ENCODE results near the gene SAMD14. TPM values are rescaled to one million over a fixed set of nuclear protein-coding genes. Genes with fewer than 3 reads are reported as not detected.

The SAMD14 gene
- total RNA-seq, 2 donors from 2014 or later: 2.6 to 5.0 TPM

GRCh38 chr17:50139185-50139783 lies 9.3 kb upstream of the SAMD14 start:
- ATAC-seq (no peak), DNase-seq (ENCODE audit: low spot score) (no peak)
- peaks cover 65 to 69% of the 10 kb centered on the region in 2 donors for H3K4me1 Mint-ChIP-seq (ENCODE audit: low read depth in 2 of 2)
- H3K36me3 Mint-ChIP-seq: peaks cover 23% of the 10 kb centered on the region
- no peak overlapping the region for H3K4me3 Mint-ChIP-seq
- no peaks in the 10 kb centered on the region for H3K27me3 Mint-ChIP-seq
- peak overlapping the region; percentile 69 to 82 for H3K27ac Mint-ChIP-seq
- H3K9me3 Mint-ChIP-seq: no peaks in the 10 kb centered on the region

GRCh38 chr17:50137042-50137441 lies 7.1 kb upstream of the SAMD14 start:
- Mint-ChIP-seq H3K27me3 (no peaks in the 10 kb centered on the region), H3K36me3 (peaks cover 13% of the 10 kb centered on the region), H3K4me3 (no peak overlapping the region), H3K9me3 (no peaks in the 10 kb centered on the region), H3K4me1 (ENCODE audit: low read depth in 2 of 2) (peaks cover 48 to 54% of the 10 kb centered on the region in 2 donors), H3K27ac (peak overlapping the region in 1 of 2 donors; percentile 59)
- ATAC-seq (no peak), DNase-seq (ENCODE audit: low spot score) (no peak)

GRCh38 chr17:50136096-50136687 lies 6.2 kb upstream of the SAMD14 start:
- Mint-ChIP-seq H3K36me3 (peaks cover 13% of the 10 kb centered on the region), H3K27me3 (no peaks in the 10 kb centered on the region), H3K9me3 (no peaks in the 10 kb centered on the region), H3K4me1 (ENCODE audit: low read depth in 2 of 2) (peaks cover 42 to 54% of the 10 kb centered on the region in 2 donors), H3K27ac (no peak overlapping the region), H3K4me3 (no peak overlapping the region)
- DNase-seq (ENCODE audit: low spot score) (no peak), ATAC-seq (no peak)

GRCh38 chr17:50135316-50136095 lies 5.5 kb upstream of the SAMD14 start:
- H3K9me3 Mint-ChIP-seq: no peaks in the 10 kb centered on the region
- H3K36me3 Mint-ChIP-seq: peaks cover 13% of the 10 kb centered on the region
- no peaks in the 10 kb centered on the region for H3K27me3 Mint-ChIP-seq
- no peak overlapping the region for H3K27ac Mint-ChIP-seq
- ATAC-seq (no peak), DNase-seq (ENCODE audit: low spot score) (no peak)
- H3K4me3 Mint-ChIP-seq: no peak overlapping the region
- H3K4me1 Mint-ChIP-seq (ENCODE audit: low read depth in 2 of 2): peaks cover 41 to 54% of the 10 kb centered on the region in 2 donors

- Mint-ChIP-seq H3K4me3 (no peak overlapping the region), H3K27ac (no peak overlapping the region), H3K27me3 (no peaks in the 10 kb centered on the region), H3K9me3 (no peaks in the 10 kb centered on the region), H3K36me3 (peaks cover 8% of the 10 kb centered on the region), H3K4me1 (ENCODE audit: low read depth in 2 of 2) (peaks cover 30 to 45% of the 10 kb centered on the region in 2 donors)
- DNase-seq (ENCODE audit: low spot score) (no peak), ATAC-seq (no peak)
Measured at GRCh38 chr17:50134206-50135110, 4.5 kb upstream of the SAMD14 start.

- Mint-ChIP-seq H3K27me3 (peaks cover 1 to 3% of the 10 kb centered on the region in 2 donors), H3K4me1 (ENCODE audit: low read depth in 2 of 2) (peaks cover 31 to 47% of the 10 kb centered on the region in 2 donors), H3K4me3 (no peak overlapping the region), H3K27ac (no peak overlapping the region), H3K9me3 (no peaks in the 10 kb centered on the region), H3K36me3 (peaks cover 8% of the 10 kb centered on the region)
- ATAC-seq: no peak
- DNase-seq (ENCODE audit: low spot score): no peak
Measured at GRCh38 chr17:50133769-50134099, 3.8 kb upstream of the SAMD14 start.

GRCh38 chr17:50133028-50133768 lies 3.2 kb upstream of the SAMD14 start:
- Mint-ChIP-seq H3K4me3 (no peak overlapping the region), H3K9me3 (no peaks in the 10 kb centered on the region)

GRCh38 chr17:50132104-50132794 lies 2.3 kb upstream of the SAMD14 start:
- H3K4me3 Mint-ChIP-seq: no peak overlapping the region
- H3K27me3 Mint-ChIP-seq: peaks cover 9 to 11% of the 10 kb centered on the region in 2 donors
- DNase-seq (ENCODE audit: low spot score): no peak
- H3K27ac Mint-ChIP-seq: peak overlapping the region; percentile 20 to 76
- no peaks in the 10 kb centered on the region for H3K36me3 Mint-ChIP-seq
- H3K9me3 Mint-ChIP-seq: no peaks in the 10 kb centered on the region
- ATAC-seq: no peak
- H3K4me1 Mint-ChIP-seq (ENCODE audit: low read depth in 2 of 2): peaks cover 32 to 45% of the 10 kb centered on the region in 2 donors

More at GRCh38 chr17:50133028-50133768, 3.2 kb upstream of the SAMD14 start:
- no peak for DNase-seq (ENCODE audit: low spot score)
- Mint-ChIP-seq H3K4me1 (ENCODE audit: low read depth in 2 of 2) (peaks cover 35 to 47% of the 10 kb centered on the region in 2 donors), H3K27me3 (peaks cover 5 to 8% of the 10 kb centered on the region in 2 donors), H3K27ac (no peak overlapping the region), H3K36me3 (peaks cover 5% of the 10 kb centered on the region)
- no peak for ATAC-seq

GRCh38 chr17:50130559-50131305 lies 772 bp upstream of the SAMD14 start:
- ATAC-seq: no peak
- no peak for DNase-seq (ENCODE audit: low spot score)
- Mint-ChIP-seq H3K27me3 (peaks cover 9 to 11% of the 10 kb centered on the region in 2 donors), H3K9me3 (no peaks in the 10 kb centered on the region), H3K27ac (peak overlapping the region in 1 of 2 donors; percentile 76), H3K36me3 (no peaks in the 10 kb centered on the region), H3K4me1 (ENCODE audit: low read depth in 2 of 2) (peaks cover 27 to 37% of the 10 kb centered on the region in 2 donors), H3K4me3 (peak overlapping the region; percentile 50)

- Mint-ChIP-seq H3K27ac (peak overlapping the region in 1 of 2 donors; percentile 27), H3K4me1 (ENCODE audit: low read depth in 2 of 2) (peaks cover 27 to 40% of the 10 kb centered on the region in 2 donors), H3K9me3 (no peaks in the 10 kb centered on the region), H3K4me3 (peak overlapping the region; percentile 75), H3K27me3 (peaks cover 9 to 11% of the 10 kb centered on the region in 2 donors), H3K36me3 (no peaks in the 10 kb centered on the region)
- no peak for DNase-seq (ENCODE audit: low spot score)
- ATAC-seq: peak in 1 of 2 donors; percentile 4
Measured at GRCh38 chr17:50129353-50129727, 620 bp downstream of the SAMD14 start.

- H3K36me3 Mint-ChIP-seq: no peaks in the 10 kb centered on the region
Measured at GRCh38 chr17:50128441-50129352, 1.3 kb downstream of the SAMD14 start.

More at GRCh38 chr17:50128441-50129352, 1.3 kb downstream of the SAMD14 start:
- Mint-ChIP-seq H3K27me3 (peaks cover 9 to 11% of the 10 kb centered on the region in 2 donors), H3K4me1 (ENCODE audit: low read depth in 2 of 2) (peaks cover 27 to 40% of the 10 kb centered on the region in 2 donors), H3K9me3 (no peaks in the 10 kb centered on the region), H3K27ac (peak overlapping the region; percentile 30 to 43), H3K4me3 (peak overlapping the region; percentile 86)
- DNase-seq (ENCODE audit: low spot score) (no peak), ATAC-seq (no peak)
